Fibroblast of lung (primary cell): ENCODE measurements around the gene VAMP5.
"Not testable (repeated sequence)": the region's sequence is repeated elsewhere in the genome, so short reads cannot be mapped to it uniquely, and the experiment has no call there.

ENCODE experiments used
- CTCF ChIP-seq, 2 donors: IDR thresholded peaks in 1 of 2; conservative IDR thresholded peaks in 1 of 2; 1 replicate in 1 of 2; 2 replicates in 1 of 2; pipeline ENCODE4 v1.5.1; 2011 to 2012; ENCODE audit warnings: low read length in 2 of 2, control low read depth in 1 of 2, inconsistent platforms in 1 of 2, low read depth in 1 of 2, mild to moderate bottlenecking in 1 of 2
- EZH2 ChIP-seq: IDR thresholded peaks from 2 replicates; pipeline ENCODE4 v1.5.1; 2012; ENCODE audit warnings: low read length, control low read depth, mild to moderate bottlenecking; ENCODE audit errors: missing control alignments

GRCh38 chr2:85614757-85615156, 30.5 kb downstream of the VAMP5 start:
- not testable (repeated sequence) for TF ChIP-seq EZH2; CTCF (conservative IDR thresholded peaks at IDR 0.05 in 1 of 2, IDR thresholded peaks at IDR 0.05 in 1 of 2; ENCODE audit: low read depth in 1 of 2, low read length in 2 of 2)
